ENCODE data around the gene CCNB2. TPM values are rescaled to one million over a fixed set of nuclear protein-coding genes. Genes with fewer than 3 reads are reported as not detected.

Gene CCNB2
- total and polyA plus RNA-seq, 9 of the 15 experiments (the other 6 are each of a cell fraction or from before 2014, with no cell fraction given), result 84.8 to 266 (median 124) TPM

- no peak overlapping the region for H3K4me3 ChIP-seq
- ChIA-PET POLR2A (interaction anchor here (0.5 to 2.0 kb wide), 4 partner anchors 10 to 1118 kb away, joined by 3 to 4 read pairs (median 4); no protein-coding TSS in a partner anchor), CTCF (ENCODE audit: low intra/inter-chr PET ratio) (no interaction called here)
- no peak for ATAC-seq
- no peak overlapping the region for H3K9ac ChIP-seq (ENCODE audit: insufficient read depth in 1 of 2, low read depth in 2 of 2, low read length in 2 of 2)
- no peaks in the 10 kb centered on the region for H3K9me3 ChIP-seq (replicated peaks; ENCODE audit: control insufficient read depth, insufficient read depth, low read depth, low read length)
- FAIRE-seq, result no peak
- H3K4me2 ChIP-seq (ENCODE audit: insufficient read depth, low read length), result no peak overlapping the region
- intact Hi-C loops (cut with micrococcal nuclease), result no loop called here
- in situ Hi-C loops (cut with MboI), result no loop called here
- no TSS peak for BruUV-seq (replicated peaks)
- H3K79me2 ChIP-seq (ENCODE audit: control insufficient read depth, insufficient read depth, low read length), result peaks cover 6% of the 10 kb centered on the region; the same call in 1 of the 3 replicates
- no peak overlapping the region for H3K27ac ChIP-seq (ENCODE audit: extremely low read depth, low read depth, low read length)
- H3K4me1 ChIP-seq (replicated peaks in 1 of 2; ENCODE audit: control insufficient read depth in 2 of 2, insufficient read depth in 2 of 2, low read length in 2 of 2), result peaks cover 0 to 3% of the 10 kb centered on the region in 2 experiments; a peak in 1 of 5 replicates
- no peak overlapping the region for H2AFZ ChIP-seq (ENCODE audit: low read depth, low read length)
- WGBS (ENCODE audit: insufficient coverage, low coverage, missing lambda C conversion rate), result 93% methylated on average over 6 of the region's 6 CpGs
- no peak for TF ChIP-seq ZNF444 (CRISPR knock-in tag; IDR thresholded peaks at IDR 0.05)
- TF ChIP-seq DNMT1 (IDR thresholded peaks at IDR 0.05), result no peak
- TF ChIP-seq ARHGAP35 (IDR thresholded peaks at IDR 0.05; ENCODE audit: partially characterized antibody), result no peak
- no peak for TF ChIP-seq GTF2F1 (IDR thresholded peaks at IDR 0.05; ENCODE audit: low read depth, low read length)
- TF ChIP-seq ATF1 (CRISPR knock-in tag; IDR thresholded peaks at IDR 0.05), result no peak
- no peak for TF ChIP-seq ATF1 (tag; IDR thresholded peaks at IDR 0.05)
- TF ChIP-seq ZNF197 (CRISPR knock-in tag; IDR thresholded peaks at IDR 0.05; ENCODE audit: low read depth), result no peak
- no peak for TF ChIP-seq HDAC2 (IDR thresholded peaks at IDR 0.05)
- TF ChIP-seq, protein P1, sequence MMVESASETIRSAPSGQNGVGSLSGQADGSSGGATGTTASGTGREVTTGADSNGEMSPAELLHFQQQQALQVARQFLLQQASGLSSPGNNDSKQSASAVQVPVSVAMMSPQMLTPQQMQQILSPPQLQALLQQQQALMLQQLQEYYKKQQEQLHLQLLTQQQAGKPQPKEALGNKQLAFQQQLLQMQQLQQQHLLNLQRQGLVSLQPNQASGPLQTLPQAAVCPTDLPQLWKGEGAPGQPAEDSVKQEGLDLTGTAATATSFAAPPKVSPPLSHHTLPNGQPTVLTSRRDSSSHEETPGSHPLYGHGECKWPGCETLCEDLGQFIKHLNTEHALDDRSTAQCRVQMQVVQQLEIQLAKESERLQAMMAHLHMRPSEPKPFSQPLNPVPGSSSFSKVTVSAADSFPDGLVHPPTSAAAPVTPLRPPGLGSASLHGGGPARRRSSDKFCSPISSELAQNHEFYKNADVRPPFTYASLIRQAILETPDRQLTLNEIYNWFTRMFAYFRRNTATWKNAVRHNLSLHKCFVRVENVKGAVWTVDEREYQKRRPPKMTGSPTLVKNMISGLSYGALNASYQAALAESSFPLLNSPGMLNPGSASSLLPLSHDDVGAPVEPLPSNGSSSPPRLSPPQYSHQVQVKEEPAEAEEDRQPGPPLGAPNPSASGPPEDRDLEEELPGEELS (CRISPR knock-in tag; IDR thresholded peaks at IDR 0.05; ENCODE audit: borderline replicate concordance), result no peak
- no peak for TF ChIP-seq MAFG (tag; conservative IDR thresholded peaks at IDR 0.05)
- no peak for TF ChIP-seq BRCA1 (IDR thresholded peaks at IDR 0.05)
- TF ChIP-seq BRCA1 (CRISPR knock-in tag; IDR thresholded peaks at IDR 0.05), result no peak
- TF ChIP-seq HNRNPLL (IDR thresholded peaks at IDR 0.05; ENCODE audit: low read depth, low read length, poor library complexity, severe bottlenecking), result no peak
- no peak for TF ChIP-seq BRD4 (IDR thresholded peaks at IDR 0.05)
- TF ChIP-seq ZFP1 (CRISPR knock-in tag; IDR thresholded peaks at IDR 0.05), result no peak
- no peak for TF ChIP-seq STAT5A (IDR thresholded peaks at IDR 0.05; ENCODE audit: borderline replicate concordance, low read length)
- TF ChIP-seq POLR2AphosphoS5 (IDR thresholded peaks at IDR 0.05; ENCODE audit: control insufficient read depth, insufficient read depth, low read depth, low read length), result no peak
- no peak for TF ChIP-seq ZNF354B (CRISPR knock-in tag; IDR thresholded peaks at IDR 0.05)
- no peak for TF ChIP-seq ZBTB8A (IDR thresholded peaks at IDR 0.05; ENCODE audit: partially characterized antibody)
- no peak for TF ChIP-seq ZNF277 (CRISPR knock-in tag; IDR thresholded peaks at IDR 0.05; ENCODE audit: borderline replicate concordance)
- no peak for TF ChIP-seq SMAD2 (IDR thresholded peaks at IDR 0.05; ENCODE audit: low read depth, low read length)
- H4K20me1 ChIP-seq (replicated peaks; ENCODE audit: control insufficient read depth, insufficient read depth, low read length), result no peaks in the 10 kb centered on the region
- H3K36me3 ChIP-seq (ENCODE audit: control insufficient read depth, insufficient read depth, low read length), result peaks cover 67% of the 10 kb centered on the region
- no peaks in the 10 kb centered on the region for H3K27me3 ChIP-seq (ENCODE audit: control insufficient read depth in 2 of 2, insufficient read depth in 2 of 2, low read length in 2 of 2)
- DNase-seq (ENCODE audit: extremely low read depth in 1 of 4, low spot score in 3 of 4), result no peak
- H3K9me1 ChIP-seq (ENCODE audit: control insufficient read depth, insufficient read depth, low read length), result peaks cover 3% of the 10 kb centered on the region
These were observed 29.0 kb downstream of the CCNB2 start for GRCh38 chr15:59133929-59134427.
